NCI-H748 treated with DMSO at 0.1 percent for 48 hours (cell line): ENCODE measurements around the gene BTF3L4.
A peak's percentile ranks its signal among the peaks of the same experiment; 100 is the strongest.
"Not testable (repeated sequence)": the region's sequence is repeated elsewhere in the genome, so short reads cannot be mapped to it uniquely, and the experiment has no call there.

Source experiments
- DNase-seq: peaks from one replicate; lab custom pipeline; 2025; lab: John Stamatoyannopoulos, UW

Gene BTF3L4

DNA sequence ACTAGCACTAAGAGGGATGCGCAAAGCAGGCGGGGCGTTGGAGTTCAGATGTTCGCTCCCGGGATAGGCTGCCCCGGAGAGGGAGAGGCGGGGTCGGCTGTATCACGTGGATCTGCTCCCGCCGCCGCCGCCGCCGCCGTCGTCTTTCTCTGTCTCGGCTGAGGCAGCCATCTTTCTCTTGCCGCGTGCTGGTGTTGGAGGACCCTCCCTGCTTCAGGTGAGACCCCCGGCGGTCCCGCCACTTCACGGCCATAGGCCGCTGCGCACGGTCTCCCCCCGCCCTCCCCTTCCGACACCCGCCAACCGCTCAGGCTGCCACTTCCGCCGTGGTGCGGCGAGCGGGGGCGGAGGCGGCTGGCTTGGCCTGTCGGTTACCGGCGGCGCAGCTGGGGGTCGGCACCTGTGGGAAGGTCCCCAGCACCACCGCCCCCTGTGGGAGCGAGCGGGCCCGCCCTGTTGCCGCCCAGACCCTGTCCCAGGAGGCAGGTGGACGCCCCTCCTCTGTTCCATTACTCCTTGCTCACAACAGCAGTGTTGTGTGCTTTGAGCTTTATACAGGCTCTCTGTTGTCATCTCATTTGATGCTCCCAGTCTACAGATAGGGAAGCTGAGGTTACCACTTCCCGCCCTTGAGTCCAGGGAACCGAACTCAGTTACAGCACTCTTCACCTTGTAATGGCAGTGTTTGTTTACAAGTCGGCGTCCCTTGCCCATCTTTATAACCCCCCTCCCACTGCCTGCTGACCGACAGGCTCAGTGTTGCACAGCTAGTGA lies at the start of gene BTF3L4:
Gene BTF3L4 (plus strand): TSS at position 133 of the 774 bp plus-strand sequence. CDS start 3,553 bp downstream, outside the sequence.
- peak; percentile 91 for DNase-seq

DNA sequence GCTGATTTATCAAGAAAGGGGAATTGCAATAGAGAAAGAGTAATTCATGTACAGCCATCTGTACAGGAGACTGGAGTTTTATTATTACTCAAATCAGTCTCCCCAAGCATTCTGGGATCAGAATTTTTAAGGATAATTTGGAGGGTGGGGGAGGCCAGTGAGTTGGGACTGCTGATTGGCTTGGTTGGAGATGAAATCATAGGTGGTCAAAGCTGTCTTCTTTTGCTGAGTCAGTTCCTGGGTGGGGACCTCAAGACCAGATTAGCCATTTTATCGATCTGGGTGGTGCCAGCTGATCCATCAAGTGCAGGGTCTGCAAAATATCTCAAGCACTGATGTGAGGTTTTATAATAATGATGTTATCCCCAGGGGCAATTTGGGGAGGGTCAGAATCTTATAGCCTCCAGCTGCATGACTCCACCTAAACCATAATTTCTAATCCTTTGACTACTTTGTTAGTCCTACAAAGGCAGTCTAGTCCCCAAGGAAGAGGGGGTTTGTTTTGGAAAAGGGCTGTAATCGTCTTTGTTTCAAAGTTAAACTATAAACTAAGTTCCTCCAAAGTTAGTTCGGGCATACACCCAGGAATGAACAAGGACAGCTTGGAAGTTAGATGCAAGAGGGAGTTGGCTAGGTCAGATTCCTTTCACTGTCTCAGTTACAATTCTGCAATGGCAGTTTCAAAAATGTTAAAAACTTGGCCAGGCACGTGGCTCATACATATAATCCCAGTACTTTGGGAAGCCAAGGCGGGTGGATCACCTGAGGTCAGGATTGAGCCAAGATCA lies 48.7 kb upstream of the BTF3L4 start:
- DNase-seq, result no peak

DNA sequence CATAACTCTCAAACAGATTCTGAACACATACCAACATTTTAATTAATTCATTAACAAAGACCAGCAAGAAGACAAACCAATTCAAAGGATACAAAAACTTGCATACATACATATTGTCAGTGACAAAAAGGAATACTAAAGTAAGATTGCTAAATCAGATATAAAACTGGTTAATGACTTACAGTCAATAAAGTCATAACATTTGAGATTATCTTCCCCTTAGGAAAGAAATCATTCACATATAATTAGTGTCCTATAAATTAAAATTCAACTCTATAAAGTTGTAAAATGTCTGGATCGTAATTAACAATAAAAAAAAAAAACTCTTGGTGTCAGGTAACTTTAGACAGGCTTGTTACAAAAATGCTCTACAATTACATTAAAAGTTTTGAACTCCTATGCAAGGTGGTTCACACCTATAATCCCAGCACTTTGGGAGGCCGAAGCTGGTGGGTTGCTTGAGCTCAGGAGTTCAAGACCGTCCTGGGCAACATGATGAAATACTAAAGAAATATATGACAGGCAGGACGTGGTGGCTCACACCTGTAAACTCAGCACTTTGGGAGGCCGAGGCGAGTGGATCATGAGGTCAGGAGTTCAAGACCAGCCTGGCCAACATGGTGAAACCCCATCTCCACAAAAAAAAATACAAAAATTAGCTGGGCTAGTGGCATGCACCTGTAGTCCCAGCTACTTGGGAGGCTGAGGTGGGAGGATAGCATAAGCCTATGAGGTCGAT lies 47.9 kb upstream of the BTF3L4 start:
- no peak for DNase-seq

DNA sequence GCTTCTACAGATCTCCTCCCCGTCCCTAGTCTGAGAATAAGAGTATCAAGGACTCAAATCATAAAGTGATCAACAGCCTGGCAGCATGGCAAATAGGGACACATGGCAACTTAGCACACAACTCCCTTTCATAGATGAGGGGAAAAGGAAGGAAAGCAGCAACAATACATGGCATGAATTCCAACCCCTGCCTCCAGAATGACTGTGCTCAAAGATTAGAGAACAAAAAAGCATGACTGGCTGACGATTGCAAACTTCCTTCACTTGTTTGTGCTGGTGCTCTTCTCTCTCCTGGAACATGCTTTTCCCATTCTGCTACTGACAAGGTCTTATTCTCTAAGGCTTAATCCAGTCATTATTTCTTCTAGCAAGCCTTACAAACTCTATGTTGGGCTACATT lies 34.0 kb upstream of the BTF3L4 start:
- no peak for DNase-seq

DNA sequence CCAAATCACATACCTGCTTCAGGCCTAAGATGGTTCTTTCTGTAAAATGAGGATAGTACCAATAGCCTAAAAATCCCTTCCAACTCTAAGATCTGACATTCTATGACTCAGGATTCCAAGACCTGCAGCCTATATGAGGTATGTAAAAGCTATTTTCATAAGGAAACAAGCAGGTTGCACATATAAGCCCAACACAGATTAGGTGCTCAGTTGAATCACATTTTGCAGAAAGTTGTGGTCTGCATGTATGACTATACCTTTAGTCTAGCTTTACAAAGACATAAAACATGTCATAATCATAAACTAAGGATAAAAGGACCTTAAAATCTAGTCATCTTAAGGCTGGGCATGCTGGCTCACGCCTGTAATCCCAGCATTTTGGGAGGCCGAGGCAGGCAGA lies 29.8 kb upstream of the BTF3L4 start:
- DNase-seq, result no peak

DNA sequence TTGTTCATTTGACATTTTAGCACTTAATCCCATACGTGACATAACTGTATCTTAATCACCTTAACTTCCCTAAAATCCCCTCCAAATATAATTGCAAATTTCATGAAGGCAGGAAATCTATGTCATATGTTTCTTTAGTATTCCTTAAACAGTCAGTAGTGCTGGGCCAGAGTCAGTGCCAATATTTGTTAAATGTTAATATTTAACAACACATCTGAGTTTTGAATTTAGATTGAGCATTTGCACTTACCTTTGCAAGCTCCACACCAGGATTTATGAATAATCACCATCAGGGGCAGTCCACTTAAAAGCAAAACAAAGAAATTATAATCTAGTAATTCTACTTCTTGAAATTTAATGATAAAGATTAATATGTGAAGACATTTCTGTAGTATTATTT lies 27.8 kb upstream of the BTF3L4 start:
- DNase-seq, result no peak

DNA sequence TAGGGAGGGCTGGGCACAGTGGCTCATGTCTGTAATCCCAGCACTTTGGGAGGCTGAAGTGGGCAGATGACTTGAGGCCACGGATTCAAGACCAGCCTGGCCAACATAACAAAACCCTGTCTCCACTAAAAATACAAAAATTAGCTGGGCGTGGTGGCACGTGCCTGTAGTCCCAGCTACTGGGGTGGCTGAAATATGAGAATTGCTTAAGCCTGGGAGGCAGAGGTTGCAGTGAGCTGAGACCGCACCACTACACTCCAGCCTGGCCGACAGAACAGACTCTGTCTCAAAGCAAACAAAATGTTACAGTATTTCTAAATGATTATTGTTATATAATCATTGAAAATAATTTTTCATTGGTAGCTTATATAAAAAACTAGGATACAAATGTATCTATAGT lies 27.3 kb upstream of the BTF3L4 start:
- not testable (repeated sequence) for DNase-seq

DNA sequence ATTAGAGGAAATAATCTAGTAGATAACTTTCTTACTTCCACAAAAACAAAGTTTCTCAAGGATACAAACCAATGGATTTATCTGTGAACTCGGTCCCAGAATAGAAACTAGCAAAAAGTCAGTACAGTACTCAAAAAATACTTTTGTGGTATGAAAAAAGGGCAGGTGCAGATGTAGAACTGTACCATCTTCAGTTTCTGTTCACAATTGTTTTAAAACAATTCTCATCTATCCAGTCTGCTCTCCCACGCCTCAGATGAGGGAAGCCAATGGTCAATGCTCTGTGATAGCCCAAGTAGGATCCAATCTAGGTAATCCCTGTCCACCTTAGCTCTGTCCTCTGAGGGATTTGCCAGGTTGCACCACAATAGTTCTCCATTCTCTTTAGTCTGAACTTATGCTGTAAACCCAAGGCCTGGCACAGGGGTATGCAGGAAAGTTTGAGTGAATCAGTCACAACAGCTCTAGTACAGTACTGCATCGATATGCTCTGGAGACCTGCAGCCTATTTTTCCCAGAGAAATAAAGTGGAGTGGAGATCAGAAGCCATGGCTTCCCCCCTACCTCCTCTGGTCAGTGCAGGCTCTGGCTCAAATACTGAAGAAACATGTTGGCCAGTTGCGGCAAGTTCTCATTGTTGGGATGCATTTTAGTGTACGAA lies 23.8 kb upstream of the BTF3L4 start:
- DNase-seq, result no peak

DNA sequence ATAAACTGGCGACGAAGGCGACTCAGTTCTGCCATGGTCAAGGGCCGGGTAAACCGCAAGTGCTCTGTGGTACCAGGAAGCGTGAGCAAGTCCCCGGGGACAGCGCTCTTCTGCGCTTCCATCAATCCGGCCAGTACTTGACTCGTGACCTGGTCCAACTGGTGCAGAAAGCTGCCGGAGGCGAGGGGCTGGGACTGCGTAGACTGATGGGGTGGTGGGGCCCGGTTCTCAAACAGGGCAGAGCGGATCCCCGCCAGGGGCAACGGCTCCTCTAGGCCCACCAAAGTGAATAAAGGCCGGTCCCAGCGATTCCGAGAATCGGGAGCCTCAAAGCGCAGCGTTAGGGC lies 23.3 kb upstream of the BTF3L4 start:
- DNase-seq, result no peak

DNA sequence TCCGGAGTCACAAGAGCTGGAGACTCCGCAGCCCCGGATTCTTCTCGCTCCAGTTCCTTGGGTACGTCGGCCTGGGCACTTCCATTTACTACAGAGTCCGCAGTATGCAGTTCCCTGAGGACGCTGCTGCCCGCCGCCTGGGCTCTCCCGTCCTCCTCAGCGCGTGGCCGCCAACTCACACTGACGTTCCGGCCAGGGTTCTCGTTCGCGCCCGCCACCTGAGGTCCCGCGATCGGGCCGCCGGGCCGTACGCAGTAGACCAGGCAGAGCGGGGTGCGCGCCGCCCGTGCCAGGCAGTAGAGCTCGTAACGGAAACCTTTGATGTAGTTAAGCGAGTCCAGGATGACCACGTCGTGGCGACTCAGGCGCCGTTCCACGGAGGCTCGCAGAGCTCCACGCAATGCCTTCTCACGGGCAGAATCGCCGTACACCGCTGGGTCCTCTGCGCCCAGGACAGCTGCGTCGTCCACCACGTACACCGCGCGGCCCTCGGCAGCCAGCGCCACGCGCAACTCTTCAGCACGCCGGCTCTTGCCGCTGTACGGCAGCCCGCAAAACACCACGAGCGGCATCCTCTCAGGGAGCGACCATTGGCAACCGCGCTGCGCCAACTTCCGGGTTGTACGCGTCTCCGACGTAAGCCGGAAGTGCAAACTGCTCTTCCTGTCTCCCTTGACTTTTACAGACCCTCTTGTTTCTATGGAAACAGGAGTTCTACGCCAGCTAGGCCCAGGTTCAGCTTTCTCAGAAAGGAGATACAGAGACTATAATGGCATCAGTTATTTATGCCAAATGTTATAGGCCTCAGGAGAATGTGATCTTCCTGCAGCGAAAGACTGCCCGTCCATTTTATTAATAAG lies 22.7 kb upstream of the BTF3L4 start, which contains the start of gene KTI12:
Gene KTI12 (minus strand): TSS at position 621 of the 860 bp plus-strand sequence. CDS start 49 bp downstream, at position 572.
- DNase-seq, result peak; percentile 61

DNA sequence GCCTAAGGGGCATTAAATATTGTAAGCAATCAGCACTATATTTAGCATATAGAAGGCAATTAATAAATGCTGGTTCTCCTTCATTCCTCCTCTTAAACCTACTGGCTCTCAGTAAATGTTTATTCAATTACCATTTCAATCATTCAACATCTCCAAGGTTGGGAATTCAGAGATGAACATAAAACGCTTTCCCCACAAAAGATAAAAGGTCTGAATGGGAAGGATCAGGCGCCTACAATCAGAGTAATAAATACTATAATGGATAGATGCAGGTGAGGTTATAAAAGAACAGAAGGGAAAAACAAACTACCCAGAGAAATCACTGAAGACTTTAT lies 22.1 kb upstream of the BTF3L4 start:
- no peak for DNase-seq

DNA sequence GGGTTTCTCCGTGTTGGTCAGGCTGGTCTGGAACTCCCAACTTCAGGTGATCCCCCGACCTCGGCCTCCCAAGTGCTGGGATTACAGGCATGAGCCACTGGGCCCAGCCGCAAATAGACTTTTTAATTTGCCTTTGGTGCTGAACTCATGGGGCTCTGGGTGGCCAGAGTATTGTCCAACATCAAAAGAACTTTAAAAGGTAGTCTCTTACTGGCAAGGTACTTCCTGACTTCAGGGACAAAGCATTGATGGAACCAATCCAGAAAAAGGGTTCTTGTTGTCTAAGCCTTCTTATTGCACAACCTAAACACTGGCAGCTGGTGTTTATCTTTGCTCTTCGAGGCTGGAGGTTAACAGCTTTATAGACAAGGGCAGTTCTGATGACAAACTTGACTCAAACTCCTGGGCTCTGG lies 18.7 kb upstream of the BTF3L4 start:
- no peak for DNase-seq

DNA sequence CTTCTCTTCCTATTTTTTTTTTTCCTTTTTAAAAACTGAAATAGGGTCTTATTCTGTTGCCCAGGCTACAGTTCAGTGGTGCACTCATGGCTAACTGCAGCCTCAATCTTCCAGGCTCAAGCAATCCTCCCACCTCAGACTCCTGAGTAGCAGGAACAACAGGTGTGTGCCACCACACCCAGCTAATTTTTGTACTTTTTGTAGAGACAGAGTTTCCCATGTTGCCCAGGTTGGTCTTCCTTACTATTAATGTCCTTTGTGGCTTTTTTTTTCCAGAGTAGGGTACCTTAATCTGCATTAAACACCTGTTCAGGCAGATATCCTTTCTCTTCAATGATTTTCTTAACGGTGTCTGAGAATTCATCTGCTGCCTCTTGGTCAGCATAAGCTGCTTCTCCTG lies 18.2 kb upstream of the BTF3L4 start:
- DNase-seq, result no peak

DNA sequence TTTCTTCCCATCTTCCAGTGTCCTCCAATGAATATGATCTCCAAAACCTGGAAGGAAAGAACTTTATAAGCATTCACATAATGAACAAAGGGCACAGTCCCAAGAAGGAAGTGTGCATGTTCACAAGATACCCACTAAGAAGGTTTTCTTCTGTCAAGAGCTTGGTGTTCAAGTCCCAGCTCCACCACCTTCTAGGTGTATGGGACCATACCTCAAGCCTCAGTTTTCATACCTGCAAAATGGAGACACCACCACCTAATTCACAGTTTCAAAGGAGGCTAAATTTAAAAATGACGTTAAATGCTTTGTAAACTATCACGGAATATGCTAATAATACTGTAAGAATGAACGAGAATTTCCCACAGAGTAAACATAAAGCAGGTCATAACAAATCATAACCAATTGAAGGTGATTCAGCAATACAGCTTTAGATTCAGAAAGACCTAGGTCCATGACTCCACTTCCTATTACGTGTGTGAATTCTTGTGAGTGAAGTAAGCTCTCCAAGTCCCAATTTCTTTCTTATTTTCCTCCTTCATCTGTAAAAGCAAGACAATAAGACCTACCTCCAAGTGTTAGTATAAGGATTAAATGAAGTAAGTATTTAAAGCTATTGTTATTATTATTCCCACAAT lies 14.4 kb upstream of the BTF3L4 start:
- DNase-seq, result no peak

DNA sequence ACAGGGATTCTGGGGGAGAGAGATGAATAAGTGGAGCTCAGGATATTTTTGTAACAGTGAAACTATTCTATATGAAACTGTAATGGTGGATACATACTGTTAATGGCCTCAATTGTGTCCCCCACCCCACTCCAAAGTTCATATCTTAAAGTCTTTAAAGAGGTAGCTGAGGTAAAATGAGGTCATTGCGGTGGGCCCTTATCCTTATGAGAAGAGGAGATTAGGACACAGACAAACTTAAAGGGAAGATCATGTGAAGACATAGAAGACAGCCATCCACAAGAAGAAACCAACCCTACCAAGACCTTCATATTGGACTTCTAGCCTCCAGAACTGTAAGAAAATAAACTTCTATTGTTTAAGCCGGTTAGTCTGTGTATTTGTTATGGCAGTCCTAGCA lies 10.9 kb upstream of the BTF3L4 start:
- DNase-seq, result no peak

DNA sequence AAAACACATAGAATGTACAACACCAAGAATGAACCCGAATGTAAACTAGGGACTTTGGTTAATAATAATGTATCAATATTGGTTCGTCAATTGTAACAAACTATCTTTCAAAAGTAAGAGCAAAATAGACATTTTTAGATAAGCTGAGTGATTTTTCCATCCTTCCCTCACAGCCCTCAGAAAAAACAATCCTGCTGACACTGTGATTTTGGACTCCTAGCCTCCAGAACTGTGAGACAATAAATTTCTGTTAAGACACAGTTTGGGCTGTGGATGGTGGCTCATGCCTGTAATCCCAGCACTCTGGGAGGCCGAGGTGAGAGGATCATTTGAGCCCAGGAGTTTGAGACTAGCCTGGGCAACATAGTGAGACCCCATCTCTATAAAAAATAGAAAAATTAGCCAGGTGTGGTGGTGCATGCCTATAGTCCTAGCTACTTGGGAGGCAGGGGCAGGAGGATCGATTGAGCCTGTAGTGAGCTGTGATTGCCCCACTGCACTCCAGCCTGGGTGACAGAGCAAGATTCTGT lies 10.4 kb upstream of the BTF3L4 start:
- not testable (repeated sequence) for DNase-seq

DNA sequence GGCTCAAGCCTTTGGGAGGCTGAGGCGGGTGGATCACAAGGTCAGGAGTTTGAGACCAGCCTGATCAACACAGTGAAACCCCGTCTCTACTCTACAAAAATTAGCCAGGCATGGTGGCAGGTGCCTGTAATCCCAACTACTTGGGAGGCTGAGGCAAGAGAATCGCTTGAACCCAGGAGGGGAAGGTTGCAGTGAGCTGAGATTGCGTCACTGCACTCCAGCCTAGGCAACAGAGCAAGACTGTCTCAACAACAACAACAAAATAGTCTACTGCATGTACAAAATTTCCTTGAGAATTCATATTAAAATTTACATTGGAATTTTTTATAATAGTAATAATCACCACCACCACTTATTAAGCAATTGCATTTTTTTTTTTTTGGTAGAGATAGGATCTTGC lies 6.8 kb upstream of the BTF3L4 start:
- DNase-seq, result not testable (repeated sequence)

DNA sequence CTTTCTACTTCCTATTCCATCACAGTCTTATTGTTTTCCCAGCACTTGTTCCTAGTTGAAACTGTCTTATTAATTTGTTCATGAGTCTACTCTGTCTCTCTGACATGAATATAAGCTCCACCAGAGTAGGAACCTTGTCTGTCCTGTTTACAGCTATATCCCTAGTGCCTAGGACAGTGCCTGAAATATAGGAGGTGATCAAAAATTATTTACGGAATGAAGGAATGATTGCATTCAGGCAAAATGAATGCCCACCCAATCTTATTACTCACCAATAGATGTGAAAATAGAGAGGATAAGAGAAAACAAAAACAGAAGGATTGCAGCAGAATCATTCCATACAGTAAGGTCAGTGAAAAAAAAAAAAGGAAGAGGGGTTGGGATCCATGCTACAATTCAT lies 2.2 kb upstream of the BTF3L4 start:
- no peak for DNase-seq

DNA sequence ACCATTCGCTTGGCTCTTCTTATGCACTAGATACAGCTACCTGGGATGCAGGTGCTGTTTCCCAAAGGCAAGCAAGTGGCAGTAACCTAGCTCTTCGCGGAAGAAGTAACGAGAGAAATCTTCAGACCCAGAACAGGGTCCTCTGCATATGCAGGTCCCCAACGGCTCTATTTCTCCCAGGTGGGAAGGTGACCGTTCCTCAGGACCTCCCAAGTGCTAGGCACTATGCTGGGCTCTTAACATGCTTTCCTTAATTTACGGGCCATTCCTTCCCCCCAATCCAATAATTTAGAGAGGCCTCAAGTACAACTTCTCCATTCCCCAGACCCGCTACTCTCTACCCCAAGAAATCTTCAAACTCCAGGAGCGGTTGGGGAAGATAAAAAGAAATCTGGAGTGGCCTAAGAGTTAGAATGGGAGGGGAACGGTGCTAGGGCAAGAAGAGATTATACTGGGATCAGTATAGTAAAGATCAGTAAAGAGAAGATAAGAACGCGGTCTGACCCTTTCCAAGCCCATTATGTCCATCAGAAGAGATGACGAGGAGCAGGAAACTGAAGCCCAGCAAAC lies 1.5 kb upstream of the BTF3L4 start:
- DNase-seq, result no peak
